ENCODE results near the gene PRIMPOL.
"Not testable (repeated sequence)": the region's sequence is repeated elsewhere in the genome, so short reads cannot be mapped to it uniquely, and the experiment has no call there.

PRIMPOL gene

GRCh38 chr4:184713887-184714286 is 64.3 kb downstream of the PRIMPOL start:
- no peak for DNase-seq (ENCODE audit: low read depth)

GRCh38 chr4:184715526-184715925 is 66.0 kb downstream of the PRIMPOL start:
- DNase-seq (ENCODE audit: low read depth), result no peak

GRCh38 chr4:184719407-184719806 is 69.9 kb downstream of the PRIMPOL start:
- DNase-seq (ENCODE audit: low read depth), result no peak

GRCh38 chr4:184721254-184721653 is 71.7 kb downstream of the PRIMPOL start:
- no peak for DNase-seq (ENCODE audit: low read depth)

GRCh38 chr4:184722798-184723197 is 73.3 kb downstream of the PRIMPOL start:
- DNase-seq (ENCODE audit: low read depth), result no peak

GRCh38 chr4:184727430-184727829 is 77.9 kb downstream of the PRIMPOL start:
- DNase-seq (ENCODE audit: low read depth), result no peak

GRCh38 chr4:184728858-184729257 is 79.3 kb downstream of the PRIMPOL start:
- no peak for DNase-seq (ENCODE audit: low read depth)

- no peak for DNase-seq (ENCODE audit: low read depth)
Observed at GRCh38 chr4:184729946-184730345, 80.4 kb downstream of the PRIMPOL start.

GRCh38 chr4:184731056-184731455 is 81.5 kb downstream of the PRIMPOL start:
- no peak for DNase-seq (ENCODE audit: low read depth)

- no peak for DNase-seq (ENCODE audit: low read depth)
Observed at GRCh38 chr4:184732126-184732525, 82.6 kb downstream of the PRIMPOL start.

- DNase-seq (ENCODE audit: low read depth), result peak; percentile 96
Observed at GRCh38 chr4:184733654-184734524, 84.4 kb downstream of the PRIMPOL start, which contains the start of gene CENPU. Gene CENPU (minus strand): TSS chr4:184734096. CDS start chr4:184734062, 34 bp downstream.

GRCh38 chr4:184734758-184735157 is 85.2 kb downstream of the PRIMPOL start:
- DNase-seq (ENCODE audit: low read depth), result no peak

GRCh38 chr4:184739575-184739974 is 90.0 kb downstream of the PRIMPOL start:
- DNase-seq (ENCODE audit: low read depth), result not testable (repeated sequence)

- no peak for DNase-seq (ENCODE audit: low read depth)
Observed at GRCh38 chr4:184740980-184741391, 91.4 kb downstream of the PRIMPOL start.

- not testable (repeated sequence) for DNase-seq (ENCODE audit: low read depth)
Observed at GRCh38 chr4:184741651-184742050, 92.1 kb downstream of the PRIMPOL start.

GRCh38 chr4:184743650-184744049 is 94.1 kb downstream of the PRIMPOL start:
- no peak for DNase-seq (ENCODE audit: low read depth)

GRCh38 chr4:184744236-184744635 is 94.7 kb downstream of the PRIMPOL start:
- DNase-seq (ENCODE audit: low read depth), result no peak

Measured in fibroblast of the conjunctiva (primary cell).